Subcutaneous adipose tissue (tissue), 4 donors: ENCODE data around the gene KYNU. TPM values are rescaled to one million over a fixed set of nuclear protein-coding genes. Genes with fewer than 3 reads are reported as not detected.

Experiments used
- CTCF ChIP-seq: fragments of 450-650 bp; IDR thresholded peaks from one replicate; pipeline ENCODE4 v1.5.1; 2016; ENCODE audit warnings: low read depth, mild to moderate bottlenecking, control low read depth, antibody characterized with exemption, moderate library complexity
- total RNA-seq, 4 donors: library from RNA; depleted of rRNA; stranded (reverse); fragments of >200 nt; gene quantifications; one replicate each; pipeline ENCODE4 v1.1.0, GENCODE V29; 2016

Gene KYNU
- total RNA-seq, 4 donors from 2014 or later: 3.4 to 38.9 (median 10.5) TPM

GRCh38 chr2:142849820-142850219 lies 27.6 kb upstream of the KYNU start:
- no peak for TF ChIP-seq CTCF

GRCh38 chr2:142853912-142854311 lies 23.6 kb upstream of the KYNU start:
- no peak for TF ChIP-seq CTCF

DNA sequence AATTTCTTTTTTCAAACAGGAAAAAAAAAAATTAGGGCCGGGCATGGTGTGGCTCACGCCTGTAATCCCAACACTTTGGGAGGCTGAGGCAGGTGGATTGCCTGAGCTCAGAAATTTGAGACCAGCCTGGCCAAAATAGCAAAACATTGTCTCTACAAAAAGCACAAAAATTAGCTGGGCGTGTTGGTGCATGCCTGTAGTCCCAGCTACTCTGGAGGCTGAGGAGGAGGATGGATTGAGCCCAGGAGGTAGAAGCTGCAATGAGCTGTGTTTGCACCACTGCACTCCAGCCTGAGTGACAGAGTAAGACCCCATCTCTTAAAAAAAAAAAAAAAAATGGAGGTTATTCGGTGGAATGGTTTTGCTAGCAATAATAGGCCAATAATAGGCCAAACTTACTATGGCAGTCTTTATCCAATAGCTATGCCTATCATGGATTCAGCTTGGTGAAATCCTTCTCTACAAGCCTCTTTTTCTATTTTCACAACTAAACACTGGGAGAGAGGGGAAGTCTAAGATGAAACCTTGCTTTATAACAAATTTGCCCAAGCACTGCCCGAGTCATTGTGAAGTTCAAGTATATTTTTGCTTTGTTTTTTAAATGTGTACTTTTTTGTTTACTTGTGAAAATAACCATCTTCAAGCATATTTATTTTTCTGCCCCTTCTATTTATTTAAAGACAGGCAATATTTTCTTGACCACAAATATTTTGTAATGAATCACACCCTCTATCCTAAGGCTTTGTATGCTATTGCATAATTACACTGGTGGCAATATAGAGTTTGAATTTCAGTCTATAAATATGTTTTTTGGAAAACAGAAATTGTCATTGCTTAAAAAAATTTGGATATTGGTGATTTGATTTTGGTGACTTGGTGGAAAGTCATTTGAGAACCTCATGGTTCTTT lies 20.0 kb upstream of the KYNU start:
- no peak for TF ChIP-seq CTCF

DNA sequence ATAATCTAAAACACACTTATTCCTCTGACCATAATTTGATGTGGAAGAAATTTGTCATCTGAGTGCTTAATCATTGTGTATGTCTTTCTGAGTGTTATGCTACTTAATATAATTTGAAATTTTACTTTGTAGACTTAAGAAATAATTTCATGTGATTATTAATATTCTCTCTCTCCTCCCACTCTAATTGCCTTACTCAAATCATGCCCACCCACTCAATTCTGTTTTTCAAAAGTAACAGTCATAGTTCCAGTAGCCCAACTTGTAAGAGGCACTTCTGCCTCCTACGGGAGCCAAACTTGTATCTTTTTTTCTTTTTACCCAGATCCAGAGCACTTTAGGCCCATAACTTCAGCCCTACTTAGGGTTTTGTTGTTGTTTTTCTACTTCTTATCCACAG lies 18.5 kb upstream of the KYNU start:
- no peak for TF ChIP-seq CTCF

DNA sequence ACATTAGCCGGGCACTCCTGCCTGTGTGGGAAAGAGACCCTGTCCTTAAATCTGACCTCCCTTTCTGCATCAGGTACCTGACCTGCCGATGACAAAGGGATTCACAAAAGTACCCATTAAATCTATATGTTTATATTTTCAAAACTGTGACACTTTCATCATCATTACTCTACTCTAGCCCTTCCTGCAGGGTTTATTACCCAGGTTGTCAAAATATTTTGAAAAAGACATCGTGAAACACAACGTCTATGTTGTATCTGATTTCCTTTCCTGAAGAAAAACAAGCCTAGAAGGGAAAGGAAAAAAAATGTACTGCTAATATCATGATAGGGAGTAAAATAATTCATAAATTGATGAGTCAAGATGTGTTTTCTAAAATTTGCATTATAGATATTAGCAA lies 15.2 kb upstream of the KYNU start:
- TF ChIP-seq CTCF: no peak

DNA sequence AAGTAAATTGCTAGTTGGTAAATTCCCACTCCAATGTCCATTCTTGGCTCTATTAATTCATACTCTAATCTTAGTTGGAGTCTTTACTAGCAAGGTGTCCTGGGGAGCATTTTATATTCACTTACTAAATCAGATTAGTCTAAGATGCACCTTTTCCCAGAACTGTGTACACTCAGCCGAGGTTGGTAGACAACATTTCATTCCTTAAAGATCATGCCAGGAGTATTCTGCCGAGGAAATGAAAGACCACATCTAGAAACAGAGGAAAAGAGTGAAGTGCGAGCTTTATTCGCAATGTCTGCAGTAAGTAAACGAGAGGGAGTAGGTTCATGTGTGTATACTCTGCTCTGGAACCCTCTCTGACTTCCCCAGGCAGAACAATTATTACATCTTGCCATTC lies 14.6 kb upstream of the KYNU start:
- TF ChIP-seq CTCF: no peak

DNA sequence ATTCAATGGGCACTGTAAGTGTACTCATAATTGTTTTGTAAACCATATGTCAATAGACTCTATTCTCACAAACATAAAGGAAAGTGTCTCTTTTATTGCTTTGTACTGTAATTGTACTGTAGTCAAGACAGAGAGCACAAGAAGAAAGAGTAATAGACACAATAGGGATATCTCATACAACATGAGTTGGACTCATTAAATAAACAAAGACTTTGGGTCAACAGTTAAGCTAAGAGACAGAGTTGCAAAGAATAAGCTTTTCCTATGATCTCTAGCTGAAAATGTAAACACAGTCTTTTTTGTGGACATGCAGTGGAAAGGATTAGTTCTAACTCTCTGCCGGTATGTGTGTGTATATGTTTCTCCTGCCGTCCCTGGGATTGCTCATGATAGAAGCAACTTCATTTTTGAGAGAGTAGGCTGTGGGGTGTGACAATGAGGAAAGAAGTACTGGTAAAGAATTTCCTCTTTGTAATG lies 13.9 kb upstream of the KYNU start:
- TF ChIP-seq CTCF: no peak
